Fibroblast of upper back skin (primary cell): Measurements from ENCODE around the gene APOA5.
"Not testable (repeated sequence)": the region's sequence is repeated elsewhere in the genome, so short reads cannot be mapped to it uniquely, and the experiment has no call there.

Experiments
- DNase-seq: peaks from one replicate; pipeline ENCODE4 v3.0.0-alpha.2; 2013

The APOA5 gene

GRCh38 chr11:116791813-116792143 is at the start of gene APOA5:
Gene APOA5 (minus strand): TSS chr11:116791879. CDS start chr11:116791860, 19 bp downstream.
- DNase-seq = no peak

GRCh38 chr11:116840746-116841296 is 49.1 kb upstream of the APOA5 start:
- DNase-seq = no peak

GRCh38 chr11:116840224-116840745 is 48.6 kb upstream of the APOA5 start:
- DNase-seq = peak; percentile 22

- no peak for DNase-seq
Measured at GRCh38 chr11:116838321-116839084, 46.8 kb upstream of the APOA5 start.

- peak; percentile 24 for DNase-seq
Measured at GRCh38 chr11:116837231-116838091, 45.8 kb upstream of the APOA5 start, which contains the start of gene APOA1. Gene APOA1 (minus strand): TSS chr11:116837622. CDS start chr11:116837387, 235 bp downstream.

- DNase-seq = no peak
Measured at GRCh38 chr11:116836632-116836991, 44.9 kb upstream of the APOA5 start.

GRCh38 chr11:116835791-116836631 is 44.3 kb upstream of the APOA5 start:
- peak; percentile 93 for DNase-seq

GRCh38 chr11:116835042-116835772 is 43.5 kb upstream of the APOA5 start:
- DNase-seq = no peak

- not testable (repeated sequence) for DNase-seq
Measured at GRCh38 chr11:116834535-116835041, 42.9 kb upstream of the APOA5 start.

- no peak for DNase-seq
Measured at GRCh38 chr11:116833816-116834534, 42.3 kb upstream of the APOA5 start.

- DNase-seq = no peak
Measured at GRCh38 chr11:116833491-116833815, 41.8 kb upstream of the APOA5 start.

- no peak for DNase-seq
Measured at GRCh38 chr11:116832350-116833290, 40.9 kb upstream of the APOA5 start.

- DNase-seq = no peak
Measured at GRCh38 chr11:116831790-116832349, 40.2 kb upstream of the APOA5 start.

GRCh38 chr11:116830184-116830912 is 38.7 kb upstream of the APOA5 start:
- no peak for DNase-seq

- DNase-seq = peak; percentile 68
Measured at GRCh38 chr11:116829525-116830183, 38.0 kb upstream of the APOA5 start, which contains the start of gene APOC3. Gene APOC3 (plus strand): TSS chr11:116829907. CDS start chr11:116830583, 676 bp downstream.

- no peak for DNase-seq
Measured at GRCh38 chr11:116828632-116829524, 37.2 kb upstream of the APOA5 start.

GRCh38 chr11:116827461-116827860 is 35.8 kb upstream of the APOA5 start:
- DNase-seq = no peak
